Astrocyte of the spinal cord (primary cell): ENCODE data around the gene MYLK2.
"Not testable (repeated sequence)": the region's sequence is repeated elsewhere in the genome, so short reads cannot be mapped to it uniquely, and the experiment has no call there.

ENCODE experiments used
- DNase-seq: peaks from one replicate; pipeline ENCODE4 v3.0.0; 2011; ENCODE audit warnings: low read depth, low spot score
- H3K4me3 ChIP-seq: 2 replicates; pipeline ENCODE4 v1.5.1; 2011; ENCODE audit warnings: low read depth, mild to moderate bottlenecking, low read length, moderate library complexity
- CTCF ChIP-seq: IDR thresholded peaks from 2 replicates; pipeline ENCODE4 v1.5.1; 2012; ENCODE audit warnings: low read depth, mild to moderate bottlenecking, low read length, inconsistent platforms
- in situ Hi-C: cut with HindIII; loops from 2 replicates; pipeline ENCODE4 v1.10.0; 2017; ENCODE audit warnings: low sequenced_read_pairs

MYLK2 gene

GRCh38 chr20:31813611-31814010 is 5.5 kb upstream of the MYLK2 start:
- DNase-seq: no peak
- H3K4me3 ChIP-seq: no peak overlapping the region
- in situ Hi-C loops: no loop called here
- TF ChIP-seq CTCF: no peak

GRCh38 chr20:31814142-31814541 is 5.0 kb upstream of the MYLK2 start:
- in situ Hi-C loops, H3K4me3 ChIP-seq, DNase-seq: not testable (repeated sequence)

- H3K4me3 ChIP-seq: no peak overlapping the region
- in situ Hi-C loops: no loop called here
- no peak for TF ChIP-seq CTCF
- no peak for DNase-seq
Measured at GRCh38 chr20:31815408-31816188, 3.6 kb upstream of the MYLK2 start.

GRCh38 chr20:31816221-31816620 is 2.9 kb upstream of the MYLK2 start:
- no peak overlapping the region for H3K4me3 ChIP-seq
- DNase-seq: no peak
- in situ Hi-C loops: no loop called here
- no peak for TF ChIP-seq CTCF

- DNase-seq: no peak
- in situ Hi-C loops: no loop called here
- TF ChIP-seq CTCF: no peak
- no peak overlapping the region for H3K4me3 ChIP-seq
Measured at GRCh38 chr20:31817461-31817860, 1.7 kb upstream of the MYLK2 start.

- TF ChIP-seq CTCF: no peak
- in situ Hi-C loops: no loop called here
- DNase-seq: no peak
- no peak overlapping the region for H3K4me3 ChIP-seq
Measured at GRCh38 chr20:31818376-31818908, 714 bp upstream of the MYLK2 start.

- in situ Hi-C loops: no loop called here
- no peak for TF ChIP-seq CTCF
- DNase-seq: no peak
- H3K4me3 ChIP-seq: no peak overlapping the region
Measured at GRCh38 chr20:31820228-31820627, 1.1 kb downstream of the MYLK2 start.
